ENCODE measurements around the gene VPS51.
A peak's percentile ranks its signal among the peaks of the same experiment; 100 is the strongest.
"Not testable (repeated sequence)": the region's sequence is repeated elsewhere in the genome, so short reads cannot be mapped to it uniquely, and the experiment has no call there.

VPS51 gene

GRCh38 chr11:65134240-65134951, 38.4 kb downstream of the VPS51 start, which contains the start of gene SYVN1:
TSS of gene SYVN1 (minus strand) at chr11:65134519. CDS start at chr11:65133601, 918 bp downstream.
- DNase-seq (ENCODE audit: low spot score), result peak; percentile 89

DNA sequence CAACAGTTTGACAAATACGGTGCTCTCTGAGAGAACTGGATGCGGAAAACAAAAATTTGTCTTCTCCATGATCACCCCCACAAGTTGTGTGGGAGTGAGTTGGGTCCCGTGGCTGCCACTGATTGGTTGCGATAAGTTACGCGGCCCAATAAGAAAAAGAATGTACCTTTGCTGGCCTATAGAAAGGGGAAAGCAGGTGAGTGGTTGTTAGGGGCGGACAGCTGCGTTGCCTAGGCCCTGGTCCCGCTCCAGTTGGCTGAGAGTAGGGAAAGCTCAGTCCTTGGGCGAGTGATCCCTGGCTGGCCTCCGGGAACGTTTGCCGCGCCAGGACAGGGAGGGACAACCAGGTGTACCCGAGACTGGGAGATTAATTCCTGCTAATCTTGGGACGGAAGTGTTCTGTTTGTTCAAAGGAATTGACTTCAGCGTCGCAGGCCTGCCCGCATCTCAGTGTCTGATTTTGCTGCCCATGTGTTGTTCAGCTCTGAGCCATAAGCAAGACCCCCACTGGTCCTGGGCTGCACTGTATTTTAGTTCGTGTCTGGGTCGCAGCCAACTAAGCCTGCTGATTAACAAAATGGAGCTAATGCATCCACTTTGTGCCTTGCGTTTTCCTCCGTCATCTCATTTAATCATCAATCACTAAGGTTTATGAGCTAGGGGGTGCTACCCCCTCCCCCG, 39.1 kb downstream of the VPS51 start:
- peak; percentile 88 for DNase-seq (ENCODE audit: low spot score)

DNA sequence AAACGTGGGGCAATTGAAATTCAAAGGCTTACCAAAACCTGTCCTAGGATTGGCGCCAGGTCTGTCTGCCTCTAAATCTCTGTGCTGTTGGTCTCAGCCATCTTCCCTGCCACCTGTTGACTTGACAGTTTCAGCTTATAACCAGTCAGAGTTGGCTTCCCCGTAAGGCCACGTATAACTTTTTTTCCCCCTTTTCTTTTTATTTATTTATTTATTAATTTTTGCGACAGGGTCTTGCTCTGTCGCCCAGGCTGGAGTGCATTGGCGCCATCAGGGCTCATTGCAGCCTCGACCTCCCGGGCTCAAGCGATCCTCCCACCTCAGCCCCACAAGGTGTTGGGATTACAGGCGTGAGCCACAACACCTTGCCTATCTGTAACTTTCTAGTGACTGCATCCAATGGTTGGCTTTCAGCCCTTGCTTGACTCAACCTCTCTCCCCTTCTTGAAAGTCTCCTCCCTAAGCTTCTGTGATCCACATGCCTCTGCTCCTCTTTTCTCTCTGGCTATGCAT, 39.7 kb downstream of the VPS51 start:
- DNase-seq (ENCODE audit: low spot score), result no peak

DNA sequence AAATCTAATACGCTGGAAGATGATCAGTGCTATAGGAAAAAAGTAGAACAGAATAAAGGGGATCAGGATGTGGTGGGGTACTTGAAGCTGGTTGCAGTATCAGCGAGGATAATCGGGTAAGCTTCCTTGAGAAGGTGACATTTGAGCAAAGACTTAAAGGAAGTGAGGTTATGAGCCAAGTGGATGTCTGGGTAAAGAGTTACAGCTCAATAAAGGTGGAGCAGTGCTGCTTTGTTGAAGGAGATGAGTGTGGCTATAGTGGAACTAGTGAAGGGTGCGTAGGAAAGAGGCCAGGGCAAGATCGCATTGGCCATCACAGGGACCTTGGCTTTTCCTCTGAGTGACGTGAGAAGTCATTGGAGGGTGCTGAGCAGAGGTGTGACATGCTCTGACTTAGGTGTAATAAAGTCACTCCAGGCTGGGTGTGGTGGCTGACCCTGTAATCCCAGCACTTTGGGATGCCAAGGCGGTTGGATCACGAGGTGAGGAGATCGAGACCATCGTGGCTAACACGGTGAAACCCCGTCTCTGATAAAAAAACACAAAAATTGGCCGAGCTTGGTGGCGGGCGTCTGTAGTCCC, 40.6 kb downstream of the VPS51 start:
- DNase-seq (ENCODE audit: low spot score), result no peak

DNA sequence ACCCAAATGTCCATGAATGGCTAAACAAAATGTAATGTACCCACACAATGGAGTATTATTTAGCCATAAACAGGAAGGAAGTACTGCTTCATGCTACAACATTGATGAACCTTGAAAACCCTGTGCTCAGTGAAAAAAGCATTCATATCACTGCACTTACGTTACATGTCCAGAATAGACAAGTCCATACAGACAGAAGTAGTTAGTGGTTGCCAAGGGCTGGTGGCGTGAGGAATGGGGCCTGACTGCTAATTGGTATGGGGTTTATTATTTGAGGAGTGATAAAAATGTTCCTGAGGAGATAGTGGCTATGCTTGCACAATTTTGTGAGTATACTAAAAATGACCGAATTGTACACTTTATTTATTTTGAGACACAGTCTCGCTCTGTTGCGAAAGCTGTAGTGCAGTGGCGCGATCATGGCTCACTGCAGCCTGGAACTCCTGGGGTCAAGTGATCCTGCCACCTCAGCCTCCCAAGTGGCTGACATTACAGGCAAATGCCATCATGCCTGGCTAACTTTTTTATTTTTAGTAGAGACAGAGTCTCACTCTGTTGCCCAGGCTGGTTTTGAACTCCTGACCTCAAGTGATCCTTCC, 46.0 kb downstream of the VPS51 start:
- no peak for DNase-seq (ENCODE audit: low spot score)

- DNase-seq (ENCODE audit: low spot score), result no peak
These were observed 51.5 kb downstream of the VPS51 start for GRCh38 chr11:65147352-65148075.

DNA sequence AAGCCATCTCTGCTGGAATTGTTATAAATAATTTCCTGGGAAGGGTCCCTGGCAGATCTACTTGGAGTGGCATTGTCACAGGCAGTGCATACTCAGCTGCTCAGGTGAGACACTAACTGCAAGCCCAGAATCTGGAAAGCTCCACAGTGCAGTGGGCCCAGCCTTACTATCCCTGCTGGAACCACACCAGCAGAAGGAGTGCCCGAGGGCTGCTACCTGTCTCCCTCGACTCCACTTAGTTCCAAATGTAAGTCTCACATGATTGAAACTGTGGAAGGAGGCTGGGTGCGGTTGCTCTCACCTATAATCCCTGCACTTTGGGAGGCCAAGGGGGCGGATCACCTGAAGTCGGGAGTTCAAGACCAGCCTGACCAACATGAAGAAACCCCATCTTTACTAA, 52.6 kb downstream of the VPS51 start:
- no peak for DNase-seq (ENCODE audit: low spot score)

GRCh38 chr11:65150131-65150508, 54.1 kb downstream of the VPS51 start:
- DNase-seq (ENCODE audit: low spot score), result not testable (repeated sequence)

- DNase-seq (ENCODE audit: low spot score), result peak; percentile 61
These were observed 54.7 kb downstream of the VPS51 start for GRCh38 chr11:65150509-65151299.

DNA sequence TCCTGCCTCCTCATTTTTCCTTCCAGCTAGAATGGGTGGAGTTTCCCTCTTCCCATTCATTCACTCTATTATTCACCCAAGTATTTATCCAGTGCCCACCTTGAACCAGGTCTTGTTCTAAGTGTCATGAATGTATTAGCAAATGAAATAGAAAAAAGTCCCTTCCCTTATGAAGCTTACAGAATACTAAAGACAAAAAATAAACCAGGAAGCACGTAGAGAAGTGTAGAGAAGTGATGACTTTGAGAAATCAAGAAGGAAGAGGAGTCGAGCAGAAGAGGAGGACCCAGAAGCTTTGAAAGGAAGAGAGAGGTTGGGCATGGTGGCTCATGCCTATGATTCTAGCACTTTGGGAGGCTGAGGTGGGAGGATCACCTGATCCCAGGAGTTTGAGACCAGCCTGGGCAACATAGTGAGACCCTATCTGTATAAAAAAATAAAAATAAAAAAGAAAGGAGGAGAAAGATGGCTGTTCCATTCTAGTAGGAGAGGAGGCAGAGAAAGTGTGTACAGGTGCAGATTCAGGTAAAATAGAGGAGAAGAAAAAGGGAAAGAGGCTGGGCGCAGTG, 55.4 kb downstream of the VPS51 start:
- no peak for DNase-seq (ENCODE audit: low spot score)

GRCh38 chr11:65152122-65152521, 56.1 kb downstream of the VPS51 start:
- no peak for DNase-seq (ENCODE audit: low spot score)

DNA sequence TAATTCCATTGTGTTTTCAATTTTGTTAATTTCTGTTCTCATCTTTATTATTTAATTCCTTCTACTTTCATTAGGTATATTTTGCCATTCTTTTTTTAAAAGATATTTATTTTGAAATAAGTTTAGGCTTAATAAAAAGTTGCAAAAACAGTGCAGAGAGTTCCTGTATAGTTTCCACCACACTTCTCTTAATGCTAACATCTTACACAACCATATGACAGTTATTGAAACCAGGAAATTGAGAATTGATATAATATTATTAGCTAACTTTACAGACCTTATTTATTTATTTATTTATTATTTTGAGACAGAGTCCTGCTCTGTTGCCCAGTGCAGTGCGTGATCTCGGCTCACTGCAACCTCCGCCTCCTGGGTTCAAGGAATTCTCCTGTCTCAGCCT, 60.2 kb downstream of the VPS51 start:
- DNase-seq (ENCODE audit: low spot score), result no peak

DNA sequence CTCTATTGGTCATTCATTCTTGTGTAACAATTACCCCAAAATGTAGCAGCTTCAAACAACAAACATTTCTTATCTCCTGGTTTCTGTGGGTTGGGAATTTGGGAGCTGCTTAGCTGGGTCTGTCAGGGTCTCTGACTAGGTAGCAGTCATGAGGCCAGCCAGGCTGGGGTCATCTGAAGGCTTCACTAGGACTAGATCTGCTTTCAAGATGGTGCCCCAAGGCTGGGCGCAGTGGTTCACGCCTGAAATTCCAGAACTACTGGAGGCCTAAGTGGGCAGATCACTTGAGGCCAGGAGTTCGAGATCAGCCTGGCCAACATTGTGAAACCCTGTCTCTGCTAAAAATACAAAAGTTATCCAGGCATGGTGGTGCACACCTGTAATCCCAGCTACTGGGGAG, 60.9 kb downstream of the VPS51 start:
- no peak for DNase-seq (ENCODE audit: low spot score)

- no peak for DNase-seq (ENCODE audit: low spot score)
These were observed 61.3 kb downstream of the VPS51 start for GRCh38 chr11:65157336-65157735.

DNA sequence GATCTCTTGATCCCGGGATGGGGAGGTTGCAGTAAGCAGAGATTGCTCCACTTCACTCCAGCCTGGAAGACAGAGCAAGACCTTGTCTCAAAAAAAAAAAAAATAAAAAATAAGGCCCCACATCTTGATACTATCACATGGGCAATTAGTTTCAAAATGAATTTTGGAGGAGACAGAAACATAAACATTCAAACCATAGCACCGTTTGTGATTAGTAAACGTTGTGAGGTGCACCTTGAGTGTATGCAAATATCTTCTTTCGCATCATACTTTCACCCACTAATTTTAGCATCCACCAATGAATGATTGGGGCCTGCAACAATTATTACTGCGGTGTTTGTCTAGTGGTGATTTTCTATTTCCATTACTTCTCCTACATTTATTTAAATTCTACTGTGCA, 63.0 kb downstream of the VPS51 start:
- no peak for DNase-seq (ENCODE audit: low spot score)

- no peak for DNase-seq (ENCODE audit: low spot score)
These were observed 64.6 kb downstream of the VPS51 start for GRCh38 chr11:65160643-65161042.

Data from globus pallidus (tissue), 1 donor.